ENCODE results near the gene IPPK.

Gene IPPK

DNA sequence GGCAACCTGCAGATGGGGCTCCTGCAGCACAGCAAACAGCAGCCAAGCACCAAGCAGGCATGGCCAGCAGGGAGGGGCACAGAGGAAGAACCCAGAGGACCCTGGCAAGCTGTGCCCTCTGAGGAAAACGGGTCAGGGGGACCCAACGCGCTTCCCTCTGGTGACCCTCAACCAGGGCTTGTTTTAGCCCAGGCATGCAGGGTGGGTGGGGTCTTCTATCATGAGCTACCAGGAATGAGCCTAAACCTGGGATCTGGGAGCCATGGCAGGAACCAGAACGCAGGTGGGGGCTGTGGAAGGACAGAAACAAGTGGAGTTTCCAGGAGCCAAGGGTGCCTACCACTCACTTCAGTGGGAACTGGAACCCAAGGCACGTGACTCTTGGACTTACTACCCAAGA, 20.9 kb downstream of the IPPK start:
- DNase-seq (ENCODE audit: low read depth): no peak
- in situ Hi-C loops (cut with HindIII; ENCODE audit: low sequenced_read_pairs): no loop called here
- no peak overlapping the region for H3K4me3 ChIP-seq (ENCODE audit: low read depth, low read length)
- TF ChIP-seq, protein P1, sequence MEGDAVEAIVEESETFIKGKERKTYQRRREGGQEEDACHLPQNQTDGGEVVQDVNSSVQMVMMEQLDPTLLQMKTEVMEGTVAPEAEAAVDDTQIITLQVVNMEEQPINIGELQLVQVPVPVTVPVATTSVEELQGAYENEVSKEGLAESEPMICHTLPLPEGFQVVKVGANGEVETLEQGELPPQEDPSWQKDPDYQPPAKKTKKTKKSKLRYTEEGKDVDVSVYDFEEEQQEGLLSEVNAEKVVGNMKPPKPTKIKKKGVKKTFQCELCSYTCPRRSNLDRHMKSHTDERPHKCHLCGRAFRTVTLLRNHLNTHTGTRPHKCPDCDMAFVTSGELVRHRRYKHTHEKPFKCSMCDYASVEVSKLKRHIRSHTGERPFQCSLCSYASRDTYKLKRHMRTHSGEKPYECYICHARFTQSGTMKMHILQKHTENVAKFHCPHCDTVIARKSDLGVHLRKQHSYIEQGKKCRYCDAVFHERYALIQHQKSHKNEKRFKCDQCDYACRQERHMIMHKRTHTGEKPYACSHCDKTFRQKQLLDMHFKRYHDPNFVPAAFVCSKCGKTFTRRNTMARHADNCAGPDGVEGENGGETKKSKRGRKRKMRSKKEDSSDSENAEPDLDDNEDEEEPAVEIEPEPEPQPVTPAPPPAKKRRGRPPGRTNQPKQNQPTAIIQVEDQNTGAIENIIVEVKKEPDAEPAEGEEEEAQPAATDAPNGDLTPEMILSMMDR (IDR thresholded peaks at IDR 0.05; ENCODE audit: low read depth, low read length, missing control alignments): no peak

DNA sequence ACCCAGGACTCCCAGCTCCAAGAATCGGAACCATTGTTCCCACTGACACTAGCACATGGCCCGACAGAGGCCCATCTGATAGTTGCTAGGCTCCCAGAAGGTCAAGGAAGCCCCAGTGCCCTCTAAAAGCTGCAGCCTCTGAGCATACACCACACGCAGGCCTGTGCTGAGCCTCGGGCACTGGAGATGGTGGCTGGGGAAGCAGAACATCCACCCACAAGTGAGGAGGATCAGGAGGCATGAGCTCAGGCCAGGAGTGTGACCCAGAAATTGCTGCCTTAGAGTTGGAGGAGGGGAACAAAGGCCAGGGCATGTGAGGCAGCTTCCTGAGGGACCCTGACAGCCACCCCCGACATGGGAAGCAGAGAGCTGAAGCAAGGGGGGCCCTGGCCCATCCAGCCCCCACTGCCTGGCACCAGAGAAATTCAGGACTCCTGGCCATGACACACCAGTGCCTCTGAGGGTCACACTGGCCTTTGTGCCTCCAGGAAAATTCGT, 21.4 kb downstream of the IPPK start:
- in situ Hi-C loops (cut with HindIII; ENCODE audit: low sequenced_read_pairs): no loop called here
- no peak overlapping the region for H3K4me3 ChIP-seq (ENCODE audit: low read depth, low read length)
- TF ChIP-seq, protein P1 (IDR thresholded peaks at IDR 0.05; ENCODE audit: low read depth, low read length, missing control alignments): no peak
- no peak for DNase-seq (ENCODE audit: low read depth)

GRCh38 chr9:92647671-92648473, 22.1 kb downstream of the IPPK start:
- TF ChIP-seq, protein P1 (IDR thresholded peaks at IDR 0.05; ENCODE audit: low read depth, low read length, missing control alignments): no peak
- in situ Hi-C loops (cut with HindIII; ENCODE audit: low sequenced_read_pairs): no loop called here
- H3K4me3 ChIP-seq (ENCODE audit: low read depth, low read length): no peak overlapping the region
- no peak for DNase-seq (ENCODE audit: low read depth)

DNA sequence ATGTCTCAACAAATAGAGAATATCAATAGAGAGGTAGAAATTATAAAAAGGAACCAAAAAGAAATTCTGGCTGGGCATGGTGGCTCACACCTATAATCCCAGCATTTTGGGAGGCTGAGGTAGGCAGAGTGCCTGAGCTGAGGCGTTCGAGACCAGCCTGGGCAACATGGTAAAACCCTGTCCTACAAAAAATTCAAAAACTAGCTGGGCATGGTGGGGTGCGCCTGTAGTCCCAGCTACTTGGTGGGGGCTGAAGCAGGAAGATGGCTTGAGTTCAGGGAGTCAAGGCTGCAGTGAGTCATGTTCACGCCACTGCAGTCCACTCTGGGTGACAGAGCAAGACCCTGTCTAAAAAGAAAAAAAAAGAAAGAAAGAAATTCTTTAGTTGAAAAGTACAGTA, 24.9 kb downstream of the IPPK start:
- TF ChIP-seq, protein P1 (IDR thresholded peaks at IDR 0.05; ENCODE audit: low read depth, low read length, missing control alignments): no peak
- in situ Hi-C loops (cut with HindIII; ENCODE audit: low sequenced_read_pairs): no loop called here
- DNase-seq (ENCODE audit: low read depth): no peak
- H3K4me3 ChIP-seq (ENCODE audit: low read depth, low read length): no peak overlapping the region

DNA sequence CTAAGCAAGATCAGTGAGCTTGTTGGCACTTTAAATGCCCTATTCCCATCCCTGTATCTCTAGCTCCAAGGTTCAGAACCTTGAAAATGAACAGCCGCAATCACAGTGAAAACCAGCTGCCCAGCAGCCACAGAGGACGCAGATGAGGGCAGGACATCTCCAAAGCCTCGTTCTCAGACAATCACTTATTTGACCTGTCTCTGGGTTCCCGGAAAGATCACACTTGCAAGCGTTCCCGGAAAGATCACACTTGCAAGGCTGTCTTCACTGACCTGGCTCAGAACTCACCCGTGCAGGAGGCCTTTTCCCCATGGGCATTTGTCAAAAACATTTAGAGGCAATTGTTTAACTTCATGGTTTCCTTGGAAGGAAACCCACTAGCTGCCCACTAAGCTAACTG, 25.7 kb downstream of the IPPK start:
- no peak overlapping the region for H3K4me3 ChIP-seq (ENCODE audit: low read depth, low read length)
- in situ Hi-C loops (cut with HindIII; ENCODE audit: low sequenced_read_pairs): no loop called here
- TF ChIP-seq, protein P1 (IDR thresholded peaks at IDR 0.05; ENCODE audit: low read depth, low read length, missing control alignments): no peak
- no peak for DNase-seq (ENCODE audit: low read depth)

GRCh38 chr9:92642564-92642963, 27.4 kb downstream of the IPPK start:
- in situ Hi-C loops (cut with HindIII; ENCODE audit: low sequenced_read_pairs): no loop called here
- no peak overlapping the region for H3K4me3 ChIP-seq (ENCODE audit: low read depth, low read length)
- TF ChIP-seq, protein P1 (IDR thresholded peaks at IDR 0.05; ENCODE audit: low read depth, low read length, missing control alignments): no peak
- DNase-seq (ENCODE audit: low read depth): no peak

Data from astrocyte of the cerebellum (primary cell).